NB4 (cell line): ENCODE results near the gene PRKAB1.

ENCODE experiments used
- CTCF ChIP-seq: IDR thresholded peaks from one replicate; pipeline ENCODE4 v1.5.1; 2012; ENCODE audit warnings: low read depth, low read length
- MYC ChIP-seq: IDR thresholded peaks from 2 replicates; pipeline ENCODE4 v1.6.1; 2011; ENCODE audit warnings: low read depth, low read length
- POLR2A ChIP-seq: IDR thresholded peaks from 2 replicates; pipeline ENCODE4 v1.6.1; 2011; ENCODE audit warnings: mild to moderate bottlenecking; ENCODE audit not compliant: insufficient read length; ENCODE audit errors: extremely low read depth

GRCh38 chr12:119682639-119683252 lies 14.8 kb downstream of the PRKAB1 start:
- no peak for TF ChIP-seq CTCF
- TF ChIP-seq POLR2A, result no peak
- TF ChIP-seq MYC, result no peak
